CD4-positive, alpha-beta T cell treated with Interleukin-6 at 100 ng/mL for 8 hours (primary cell): Measurements from ENCODE around the gene P2RX4.
"Not testable (repeated sequence)": the region's sequence is repeated elsewhere in the genome, so short reads cannot be mapped to it uniquely, and the experiment has no call there.

Source experiments
- DNase-seq: peaks from one replicate; pipeline ENCODE4 v3.0.0-alpha.2; 2020; ENCODE audit warnings: mixed read lengths, low spot score

P2RX4 gene

DNA sequence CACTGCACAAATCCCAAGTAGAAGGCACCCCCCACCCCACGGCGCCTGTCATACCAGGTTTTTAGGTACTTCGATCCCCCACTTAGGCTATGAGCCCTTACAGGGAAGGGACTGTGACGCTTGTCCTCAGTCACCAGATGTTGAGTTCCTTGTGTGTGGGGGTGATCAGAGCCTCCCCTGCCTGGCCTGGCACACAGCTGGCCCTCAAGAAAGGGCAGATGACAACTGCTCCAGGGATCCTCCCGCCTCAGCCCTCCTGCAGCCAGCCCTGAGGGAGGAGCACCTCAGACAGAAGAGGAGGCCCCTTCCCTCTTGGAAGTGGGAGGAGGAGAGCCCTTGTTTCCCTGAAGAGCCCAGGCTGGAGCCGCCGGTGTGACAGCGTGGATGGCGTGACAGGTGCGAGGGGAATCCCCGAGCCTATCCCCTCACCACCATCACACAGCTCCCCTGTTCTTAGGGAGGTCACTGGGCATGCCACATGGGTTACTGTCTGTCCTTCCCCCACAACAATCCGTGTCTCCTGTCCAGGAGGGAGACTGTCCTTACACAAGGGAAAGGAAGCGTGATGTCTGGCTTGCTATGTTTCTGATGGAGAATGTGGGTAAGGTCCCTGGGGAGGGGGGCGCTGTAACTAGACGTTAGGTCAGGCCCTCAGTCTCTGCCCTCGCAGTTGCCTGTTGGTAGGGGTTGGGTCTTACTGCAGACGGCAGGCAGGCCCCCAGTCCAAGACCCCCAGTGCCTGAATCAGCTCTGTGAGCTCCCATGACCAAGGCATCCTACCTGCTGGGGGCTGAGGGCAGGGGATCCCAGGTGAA lies 31.4 kb downstream of the P2RX4 start:
- no peak for DNase-seq

- no peak for DNase-seq
Observed at GRCh38 chr12:121245031-121245430, 35.1 kb downstream of the P2RX4 start.

DNA sequence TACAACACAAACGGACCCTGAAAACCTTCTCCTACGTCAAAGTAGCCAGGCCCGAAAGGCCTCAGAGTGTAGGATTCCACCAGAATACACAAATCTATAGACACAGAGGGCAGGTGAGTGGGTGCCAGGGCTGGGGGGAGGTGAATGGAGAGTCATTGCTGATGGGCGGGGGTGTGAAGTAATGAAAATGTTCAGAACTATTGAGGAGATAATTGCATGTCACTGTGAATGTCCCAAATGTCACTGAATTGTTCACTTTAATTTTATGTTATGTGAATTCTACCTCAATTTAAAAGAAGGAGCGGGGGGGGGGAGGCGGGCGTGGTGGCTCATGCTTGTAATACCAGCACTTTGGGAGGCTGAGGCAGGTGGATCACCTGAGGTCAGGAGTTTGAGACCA lies 36.0 kb downstream of the P2RX4 start:
- DNase-seq = no peak

DNA sequence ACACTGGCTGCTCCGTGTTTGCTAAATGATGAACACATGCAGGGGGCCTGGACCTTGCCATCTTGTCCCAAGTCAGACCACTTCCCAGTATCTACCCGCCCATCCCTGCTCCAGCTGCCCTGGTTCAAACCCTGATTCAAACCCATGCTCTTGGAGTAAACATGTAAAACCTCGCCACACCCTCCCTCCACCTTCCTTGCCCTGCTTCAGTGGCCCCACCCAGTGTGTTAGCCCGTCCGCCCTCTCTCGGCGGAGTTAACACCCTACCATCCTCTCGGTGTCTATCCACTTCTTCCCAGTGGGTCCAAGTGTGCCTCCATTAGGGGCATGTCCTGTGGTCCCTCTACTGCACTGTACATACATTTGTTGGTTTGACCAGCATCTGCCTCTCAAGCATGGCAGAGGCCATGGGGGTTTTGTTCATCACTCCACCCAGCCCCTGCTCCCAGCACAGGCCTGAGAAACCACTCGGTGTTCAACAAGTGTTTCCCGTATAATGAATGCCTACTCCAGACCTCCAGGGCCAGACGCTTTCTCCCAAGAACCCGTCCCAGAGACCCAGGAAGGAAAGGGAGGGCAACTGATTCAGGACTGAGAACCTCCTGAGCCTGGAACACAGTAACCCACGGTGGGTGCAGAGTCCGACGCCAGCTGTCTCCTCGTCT lies 37.1 kb downstream of the P2RX4 start:
- no peak for DNase-seq

DNA sequence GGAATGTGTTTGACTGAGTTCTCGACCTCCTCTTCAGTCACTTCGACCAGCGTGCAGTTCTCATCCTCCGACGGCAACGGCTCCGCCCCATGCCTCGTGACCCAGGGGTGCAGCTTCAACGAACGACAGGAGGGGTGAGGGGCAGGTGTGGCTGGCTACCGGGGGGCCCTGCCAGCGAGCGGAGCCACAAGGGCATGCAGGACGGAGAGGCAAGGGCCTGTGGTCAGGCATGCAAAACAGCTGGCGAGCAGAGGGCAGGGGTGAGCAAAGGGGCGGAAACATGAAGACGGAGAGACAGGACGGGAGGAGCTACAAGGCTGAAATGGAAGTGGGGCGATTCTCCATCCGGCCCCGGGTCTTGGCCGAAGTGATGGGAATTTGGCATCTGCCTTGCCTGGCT lies 38.7 kb downstream of the P2RX4 start:
- no peak for DNase-seq

DNA sequence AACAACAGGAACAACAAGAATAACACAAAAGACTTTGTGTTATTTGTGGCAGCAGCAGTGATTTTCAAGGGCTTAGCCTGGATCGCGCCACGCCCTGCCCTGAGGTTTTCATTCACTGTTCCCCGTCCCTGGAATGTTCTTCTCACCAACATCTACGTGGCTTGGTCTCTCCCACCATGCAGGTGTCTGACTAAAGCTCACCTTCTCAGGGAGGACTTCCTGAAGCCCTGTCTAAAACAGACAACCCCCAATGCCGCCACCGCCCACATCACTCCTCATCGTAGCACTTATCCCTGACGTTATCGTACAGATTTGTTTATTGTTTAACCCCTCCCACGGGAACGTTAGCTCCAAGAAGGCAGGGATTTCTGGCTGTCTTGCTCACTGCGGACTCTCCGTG lies 40.4 kb downstream of the P2RX4 start:
- no peak for DNase-seq

DNA sequence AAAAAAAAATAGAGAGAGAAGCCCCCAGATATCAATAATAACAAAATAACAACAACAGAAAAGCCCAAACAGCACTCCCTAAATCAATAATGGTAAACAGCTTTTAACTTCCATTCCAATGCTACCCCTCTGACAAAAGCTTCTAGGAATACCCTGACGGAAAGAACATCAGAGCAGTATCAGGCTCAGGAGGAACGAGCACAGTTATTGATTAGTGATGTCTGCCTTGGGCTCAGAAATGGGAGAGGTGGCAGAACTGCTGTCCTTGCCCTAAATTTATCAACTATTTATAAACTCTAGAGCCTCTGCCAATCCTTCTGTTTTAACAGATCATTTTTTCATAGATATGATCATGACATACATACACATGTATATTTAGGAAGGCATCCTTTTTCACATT lies 41.9 kb downstream of the P2RX4 start:
- DNase-seq = no peak

DNA sequence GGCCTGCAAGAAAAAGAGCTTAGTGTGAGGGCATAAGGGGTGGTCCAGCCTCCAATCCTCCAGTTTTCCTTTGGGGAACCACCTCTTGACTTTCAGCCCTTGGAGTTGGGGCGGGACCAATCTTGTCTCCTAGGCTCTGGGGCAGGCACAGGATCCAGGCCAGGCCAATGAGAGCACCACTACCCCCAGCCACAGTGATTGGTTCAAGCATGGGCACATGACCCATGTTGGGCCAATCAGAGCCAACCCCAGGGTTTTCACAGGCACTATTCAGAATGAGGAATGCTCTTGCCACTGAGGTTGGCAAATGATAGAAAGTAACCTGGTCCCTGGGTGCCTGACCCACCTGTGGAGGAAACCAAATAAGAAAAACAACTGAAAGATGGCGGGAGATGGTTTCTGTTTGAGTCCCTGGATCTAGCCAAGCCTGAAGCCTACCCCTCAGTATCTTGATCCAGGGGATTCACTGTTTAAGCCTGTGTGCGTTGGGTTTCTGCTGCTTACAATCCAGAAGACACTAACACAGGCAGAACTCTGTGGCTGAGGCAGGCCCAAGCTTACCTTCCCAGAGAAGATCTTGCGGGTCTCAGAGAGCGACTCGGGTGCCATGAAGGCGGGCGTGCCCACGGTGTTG lies 42.9 kb downstream of the P2RX4 start:
- DNase-seq = no peak

DNA sequence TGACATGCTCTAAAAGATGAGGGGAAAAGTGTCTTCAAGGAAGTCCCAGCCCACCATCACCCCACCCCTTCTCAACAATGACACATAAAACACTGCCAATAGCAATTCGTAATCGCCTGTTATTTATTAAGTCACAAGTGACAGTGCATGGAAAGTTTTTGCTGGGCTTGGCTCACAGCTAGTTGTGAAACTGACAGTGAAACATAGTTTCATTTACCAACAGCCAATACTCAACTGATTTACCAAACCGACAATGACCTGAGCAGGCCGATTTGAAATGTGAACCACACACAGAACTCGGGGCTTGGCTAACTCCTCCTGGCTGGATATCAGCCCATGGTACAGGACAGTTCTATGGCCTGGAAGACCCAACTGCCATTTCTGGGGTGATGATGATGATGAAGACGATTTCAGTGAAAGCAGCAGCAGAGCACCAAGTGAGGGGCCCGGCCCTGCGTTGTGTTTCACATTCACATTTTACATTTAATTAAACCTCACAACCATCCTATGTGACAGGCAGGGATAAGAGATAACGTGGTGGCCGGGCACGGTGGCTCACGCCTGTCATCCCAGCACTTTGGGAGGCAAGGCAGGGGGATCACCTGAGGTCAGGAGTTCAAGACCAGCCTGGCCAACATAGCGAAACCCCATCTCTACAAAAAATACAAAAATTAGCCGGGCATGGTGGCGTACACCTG lies 43.9 kb downstream of the P2RX4 start:
- DNase-seq = no peak

DNA sequence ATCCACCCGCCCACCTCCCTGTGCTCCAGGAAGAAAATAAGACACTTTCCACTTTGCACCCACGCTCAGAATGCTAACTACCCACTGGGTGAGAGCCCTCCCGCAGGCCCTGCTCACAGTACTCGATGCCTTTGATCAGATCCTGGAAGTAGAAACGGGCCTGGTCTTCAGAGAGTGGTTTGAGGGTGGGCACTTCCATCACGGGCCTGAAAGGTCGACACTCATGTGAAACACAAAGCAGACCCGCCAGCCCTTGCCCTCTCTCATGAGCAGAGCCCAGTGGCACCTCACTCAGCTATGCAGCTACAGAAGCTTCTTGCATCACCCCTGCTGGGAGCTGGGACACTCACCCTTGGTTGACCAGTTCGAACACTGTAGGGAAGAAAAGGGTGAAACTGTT lies 45.5 kb downstream of the P2RX4 start:
- DNase-seq = no peak

GRCh38 chr12:121257704-121258449 lies 47.9 kb downstream of the P2RX4 start:
- not testable (repeated sequence) for DNase-seq

- no peak for DNase-seq
Observed at GRCh38 chr12:121259074-121259473, 49.1 kb downstream of the P2RX4 start.

DNA sequence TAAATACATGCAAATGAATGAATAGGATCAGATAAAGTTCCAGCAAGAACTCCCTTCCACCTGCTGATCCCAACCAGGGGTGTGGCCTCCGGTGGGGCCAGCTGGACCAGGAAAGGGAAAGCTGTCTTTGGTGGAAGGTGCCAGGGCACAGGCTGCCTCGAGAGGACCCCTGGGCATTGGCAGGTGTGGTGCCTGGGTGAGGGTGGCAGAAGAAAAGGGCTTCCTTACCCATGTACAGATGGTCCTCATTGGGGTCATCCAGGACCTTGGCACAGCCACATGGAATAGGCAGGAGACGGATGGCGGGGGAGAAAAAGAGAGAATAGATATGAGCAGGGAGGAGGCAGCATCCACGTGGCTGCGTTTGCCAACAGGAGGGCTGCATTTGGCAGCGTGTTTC lies 50.2 kb downstream of the P2RX4 start:
- no peak for DNase-seq

- DNase-seq = no peak
Observed at GRCh38 chr12:121261398-121261797, 51.5 kb downstream of the P2RX4 start.

DNA sequence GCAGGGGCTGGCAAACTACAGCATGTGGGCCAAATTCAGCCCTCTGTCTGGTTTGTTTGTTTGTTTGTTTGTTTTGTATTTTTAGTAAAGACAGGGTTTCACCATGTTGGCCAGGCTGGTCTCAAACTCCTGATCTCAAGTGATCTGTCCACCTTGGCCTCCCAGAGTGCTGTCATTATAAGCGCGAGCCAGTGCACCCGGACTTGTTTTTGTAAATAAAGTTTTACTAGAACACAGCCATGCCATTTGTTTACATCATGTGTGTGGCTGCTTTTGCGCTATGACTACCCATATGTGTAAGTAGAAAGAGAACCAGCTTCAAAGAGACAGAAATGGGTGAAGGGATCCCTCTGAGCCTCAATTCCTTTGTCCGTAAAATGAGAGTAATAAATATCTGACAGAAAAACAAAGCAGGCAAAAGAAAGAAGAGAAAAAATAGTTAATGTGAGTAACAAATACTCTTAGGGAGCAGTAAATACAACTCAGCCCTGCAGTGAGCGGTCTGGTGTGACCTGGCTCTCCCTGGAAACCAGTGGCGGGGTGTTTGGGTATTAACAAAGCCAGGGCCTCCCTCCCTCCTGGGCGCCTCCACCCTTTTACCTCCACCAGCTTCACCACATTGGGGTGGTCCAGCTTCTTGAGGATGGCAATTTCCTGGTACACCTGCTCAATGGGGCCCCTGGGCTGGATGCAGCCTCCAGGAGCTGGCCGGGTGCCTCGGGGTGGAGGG lies 53.4 kb downstream of the P2RX4 start:
- DNase-seq = no peak

DNA sequence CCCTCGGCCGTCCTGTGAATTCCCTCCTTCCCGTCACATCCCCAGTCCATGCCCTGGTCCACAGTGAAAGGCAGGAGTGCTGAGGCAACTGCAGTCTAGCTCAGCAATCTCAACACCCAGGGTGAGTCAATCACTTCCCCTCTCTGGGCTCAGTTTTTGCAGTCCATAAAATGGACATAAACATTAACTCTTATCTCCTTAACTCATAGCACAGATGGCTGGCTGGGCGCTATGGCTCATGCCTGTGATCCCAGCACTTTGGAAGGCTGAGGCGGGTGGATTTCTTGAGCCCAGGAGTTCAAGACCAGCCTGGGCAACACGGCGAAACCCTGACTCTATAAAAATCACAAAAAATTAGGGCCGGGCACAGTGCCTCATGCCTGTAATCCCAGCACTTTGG lies 54.2 kb downstream of the P2RX4 start:
- no peak for DNase-seq

GRCh38 chr12:121264951-121265515 lies 55.1 kb downstream of the P2RX4 start:
- DNase-seq = no peak

DNA sequence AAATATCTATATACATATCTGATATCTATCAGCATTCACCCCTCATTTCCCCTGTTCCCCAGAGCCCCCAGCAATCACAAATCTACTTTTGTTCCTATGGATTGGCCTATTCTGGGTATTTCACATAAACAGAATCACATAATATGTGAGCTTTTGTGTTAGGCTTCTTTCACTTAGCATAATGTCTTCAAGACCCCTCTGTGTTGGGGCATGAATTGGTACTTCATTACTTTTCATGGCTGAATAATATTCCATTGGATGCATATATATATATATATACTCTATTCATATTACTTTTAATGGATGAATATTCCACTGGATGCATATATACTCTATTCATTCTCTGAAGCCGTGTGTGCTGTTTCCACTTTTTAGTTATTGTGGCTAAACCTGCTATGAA lies 57.9 kb downstream of the P2RX4 start:
- DNase-seq = no peak

DNA sequence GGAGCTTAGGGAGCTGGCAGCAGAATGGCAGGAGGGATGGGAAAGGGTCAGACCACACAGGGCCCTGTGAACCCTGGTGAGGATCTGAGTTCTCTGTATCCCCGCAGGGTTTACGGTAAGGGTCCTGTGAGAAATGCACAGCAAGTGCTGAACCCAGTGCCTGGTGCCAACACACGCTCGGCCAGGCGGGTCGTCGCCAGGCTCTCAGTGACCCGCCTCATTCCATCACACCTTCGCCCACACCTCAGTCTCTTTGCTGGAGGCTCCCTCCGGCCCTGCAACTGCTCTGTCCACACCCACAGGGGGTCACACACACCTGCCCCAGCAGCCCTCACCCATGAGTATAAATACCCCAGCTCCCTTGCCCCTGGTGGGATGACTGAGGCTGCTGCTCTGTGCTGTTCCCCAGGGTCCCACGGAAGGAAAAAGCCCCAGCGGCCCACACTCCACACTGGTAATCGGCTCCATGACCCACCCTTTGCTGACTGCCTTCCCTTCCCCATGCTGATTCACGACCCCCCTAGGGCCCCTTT lies 63.5 kb downstream of the P2RX4 start:
- DNase-seq = no peak

DNA sequence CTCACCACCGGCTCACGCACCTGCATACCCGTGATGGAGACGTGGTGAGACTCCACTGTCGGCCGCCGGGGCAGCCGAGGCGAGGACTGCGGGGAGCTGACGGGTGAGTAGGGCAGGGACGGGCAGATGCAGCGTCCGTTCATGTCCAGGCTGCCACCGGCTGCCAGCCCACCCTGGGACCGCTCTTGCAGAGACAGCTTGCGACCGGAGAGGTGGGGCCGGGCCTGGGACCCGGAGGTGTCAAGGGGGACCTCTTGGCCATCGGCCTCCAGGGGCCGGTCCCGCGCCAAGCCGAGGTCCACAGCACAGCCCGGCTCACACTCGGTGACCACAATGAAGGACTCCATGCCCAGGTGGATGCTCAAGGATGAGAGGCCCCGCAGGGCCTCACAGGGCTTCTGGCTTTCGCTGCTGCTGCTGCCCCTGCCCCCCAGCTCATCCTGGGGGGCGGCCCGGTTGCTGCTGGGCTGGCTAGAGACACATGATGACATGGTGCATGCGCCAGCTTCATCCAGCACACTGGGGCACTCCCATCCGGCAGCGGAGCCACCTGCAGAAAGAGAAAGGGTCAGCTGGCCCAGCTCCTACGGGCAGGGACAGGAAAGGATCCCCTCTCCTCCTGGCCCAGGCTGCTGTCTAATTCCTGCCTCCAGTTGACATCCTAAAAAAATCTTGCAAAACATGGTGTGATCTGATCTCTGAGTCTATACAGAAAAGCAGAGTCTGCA lies 64.3 kb downstream of the P2RX4 start:
- no peak for DNase-seq
